ENCODE data around the gene VWA3A. TPM values are rescaled to one million over a fixed set of nuclear protein-coding genes. Genes with fewer than 3 reads are reported as not detected.
"Not testable (repeated sequence)": the region's sequence is repeated elsewhere in the genome, so short reads cannot be mapped to it uniquely, and the experiment has no call there.

VWA3A gene
- total and polyA plus RNA-seq, 2 of the 8 experiments (the other 6 are each of a cell fraction or from before 2014, with no cell fraction given), result 0.05 TPM; not detected in 1

DNA sequence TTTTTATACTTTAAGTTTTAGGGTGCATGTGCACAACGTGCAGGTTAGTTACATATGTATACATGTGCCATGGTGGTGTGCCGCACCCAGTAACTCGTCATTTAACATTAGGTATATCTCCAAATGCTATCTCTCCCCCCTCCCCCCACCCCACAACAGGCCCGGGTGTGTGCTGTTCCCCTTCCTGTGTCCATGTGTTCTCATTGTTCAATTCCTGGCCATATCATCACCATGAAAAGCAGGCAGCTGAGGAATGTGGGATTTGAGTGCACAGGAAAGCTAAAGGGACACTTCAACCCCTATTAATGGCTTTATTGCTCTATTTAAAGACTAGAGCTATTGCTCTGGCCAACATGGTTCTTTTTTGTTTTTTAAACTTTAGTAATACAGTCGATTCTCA lies 46.5 kb upstream of the VWA3A start:
- H4K5ac ChIP-seq (ENCODE audit: insufficient read length, low read depth, low read length); H3K4ac ChIP-seq (replicated peaks; ENCODE audit: insufficient read length, low read depth, low read length); POLR2A ChIA-PET (ENCODE audit: partially characterized antibody); H3K9me3 ChIP-seq (ENCODE audit: insufficient read depth in 2 of 2, low read depth in 1 of 2, low read length in 1 of 2); H3K56ac ChIP-seq (replicated peaks; ENCODE audit: insufficient read length, low read depth, low read length); H3K27ac ChIP-seq (ENCODE audit: low read depth, low read length); H3K23ac ChIP-seq (ENCODE audit: insufficient read length); H3K27me3 ChIP-seq (replicated peaks in 1 of 4; ENCODE audit: control insufficient read depth in 3 of 4, extremely low read depth in 1 of 4, insufficient read depth in 3 of 4, low read length in 3 of 4); H4K91ac ChIP-seq (replicated peaks; ENCODE audit: insufficient read length, low read length); H2BK12ac ChIP-seq (ENCODE audit: low read depth, low read length); H2BK5ac ChIP-seq (ENCODE audit: low read depth, low read length); H2AK5ac ChIP-seq (ENCODE audit: low read depth, low read length); FAIRE-seq; H2BK120ac ChIP-seq (replicated peaks; ENCODE audit: low read depth, low read length); DNase-seq (ENCODE audit: low read depth in 1 of 2, low spot score in 2 of 2); H4K20me1 ChIP-seq (replicated peaks in 1 of 2; ENCODE audit: control insufficient read depth in 1 of 2, insufficient read depth in 2 of 2, low read length in 2 of 2); H3K4me2 ChIP-seq (ENCODE audit: insufficient read depth in 1 of 2, low read depth in 2 of 2, low read length in 2 of 2); H3K23me2 ChIP-seq (ENCODE audit: low read depth, low read length); H3K79me2 ChIP-seq (ENCODE audit: control insufficient read depth in 1 of 2, insufficient read depth in 2 of 2, low read length in 2 of 2); H3K36me3 ChIP-seq (ENCODE audit: control insufficient read depth in 2 of 4, insufficient read depth in 4 of 4, low read length in 3 of 4); H3K14ac ChIP-seq (ENCODE audit: insufficient read length); H2BK20ac ChIP-seq (ENCODE audit: low read length); H3K9ac ChIP-seq (replicated peaks in 1 of 4; ENCODE audit: extremely low read depth in 1 of 4, low read depth in 3 of 4, low read length in 3 of 4); H3K79me1 ChIP-seq (ENCODE audit: low read depth, low read length); H4K8ac ChIP-seq (ENCODE audit: extremely low read depth, insufficient read depth, low read length); H2BK15ac ChIP-seq (ENCODE audit: low read length); H3K4me1 ChIP-seq (replicated peaks in 1 of 4; ENCODE audit: control insufficient read depth in 3 of 4, insufficient read depth in 4 of 4, low read length in 3 of 4); H3K18ac ChIP-seq (ENCODE audit: extremely low read depth, low read length); H3K4me3 ChIP-seq (ENCODE audit: extremely low read depth in 1 of 4, insufficient read depth in 2 of 4, low read depth in 3 of 4, low read length in 4 of 4); H2AFZ ChIP-seq (ENCODE audit: low read length): not testable (repeated sequence)
- CTCF ChIA-PET (ENCODE audit: partially characterized antibody), result interaction anchor here (1.0 kb wide), 1 partner anchor 43 kb away, joined by 3 read pairs; no protein-coding TSS in a partner anchor
- 80% methylated on average over 1 of the region's 5 CpGs; no CpG with 5 or more reads in 1 of the 2 experiments for WGBS, 2 experiments (ENCODE audit: extremely low coverage in 1 of 2, insufficient coverage in 1 of 2, insufficient read length in 1 of 2, insufficient replicate concordance in 2 of 2, low coverage in 1 of 2, low lambda C conversion rate in 2 of 2, missing lambda C conversion rate in 1 of 2)

All from H1 (cell line).